Neural cell (in vitro differentiated cells): Measurements from ENCODE around the gene ST6GALNAC1.

ENCODE experiments used
- CTCF ChIP-seq: fragments of 450-650 bp; IDR thresholded peaks from 2 replicates; pipeline ENCODE4 v1.5.1; 2014; ENCODE audit warnings: antibody characterized with exemption, mild to moderate bottlenecking, moderate library complexity; ENCODE audit not compliant: poor library complexity, severe bottlenecking
- MXI1 ChIP-seq: fragments of 450-650 bp; conservative IDR thresholded peaks from 2 replicates; pipeline ENCODE4 v1.6.1; 2014; ENCODE audit warnings: antibody characterized with exemption, mild to moderate bottlenecking; ENCODE audit not compliant: poor library complexity, severe bottlenecking
- POLR2AphosphoS5 ChIP-seq: IDR thresholded peaks from 2 replicates; pipeline ENCODE4 v1.6.1; 2012
- SMC3 ChIP-seq: fragments of 450-650 bp; conservative IDR thresholded peaks from 2 replicates; pipeline ENCODE4 v1.6.1; 2014; ENCODE audit warnings: antibody characterized with exemption, mild to moderate bottlenecking, moderate library complexity; ENCODE audit not compliant: poor library complexity
- TAF1 ChIP-seq: IDR thresholded peaks from 2 replicates; pipeline ENCODE4 v1.6.1; 2012; ENCODE audit warnings: low read depth

- TF ChIP-seq CTCF (no peak), SMC3 (no peak), TAF1 (no peak), POLR2AphosphoS5 (no peak), MXI1 (no peak)
Observed at GRCh38 chr17:76645481-76645880, 1.9 kb upstream of the ST6GALNAC1 start.
